GM10847 (cell line): ENCODE data around the gene PLEKHO2.

Source experiments
- POLR2A ChIP-seq: IDR thresholded peaks from 2 replicates; pipeline ENCODE4 v1.6.1; 2011; ENCODE audit not compliant: insufficient read length; ENCODE audit errors: extremely low read depth

Gene PLEKHO2

GRCh38 chr15:64865126-64865997, 23.6 kb downstream of the PLEKHO2 start:
- no peak for TF ChIP-seq POLR2A

GRCh38 chr15:64865998-64866520, 24.3 kb downstream of the PLEKHO2 start:
- TF ChIP-seq POLR2A = no peak

GRCh38 chr15:64869501-64869900, 27.8 kb downstream of the PLEKHO2 start:
- no peak for TF ChIP-seq POLR2A

GRCh38 chr15:64870353-64870752, 28.6 kb downstream of the PLEKHO2 start:
- no peak for TF ChIP-seq POLR2A

GRCh38 chr15:64875641-64876223, 34.0 kb downstream of the PLEKHO2 start:
- TF ChIP-seq POLR2A = no peak

GRCh38 chr15:64877435-64877834, 35.7 kb downstream of the PLEKHO2 start:
- TF ChIP-seq POLR2A = no peak

GRCh38 chr15:64878705-64879104, 37.0 kb downstream of the PLEKHO2 start:
- TF ChIP-seq POLR2A = no peak

GRCh38 chr15:64883100-64883581, 41.4 kb downstream of the PLEKHO2 start:
- TF ChIP-seq POLR2A = no peak

- TF ChIP-seq POLR2A = peak; percentile 14
Measured at GRCh38 chr15:64883997-64884511, 42.3 kb downstream of the PLEKHO2 start.

GRCh38 chr15:64884679-64885078, 43.0 kb downstream of the PLEKHO2 start:
- TF ChIP-seq POLR2A = no peak

- no peak for TF ChIP-seq POLR2A
Measured at GRCh38 chr15:64888336-64888735, 46.6 kb downstream of the PLEKHO2 start.

- TF ChIP-seq POLR2A = no peak
Measured at GRCh38 chr15:64891561-64891960, 49.8 kb downstream of the PLEKHO2 start.

GRCh38 chr15:64892847-64893403, 51.2 kb downstream of the PLEKHO2 start:
- TF ChIP-seq POLR2A = no peak

- peak; percentile 72 for TF ChIP-seq POLR2A
Measured at GRCh38 chr15:64893481-64894394, 52.0 kb downstream of the PLEKHO2 start.
